Tibial nerve (tissue), 4 donors: ENCODE measurements around the gene MSI1. TPM values are rescaled to one million over a fixed set of nuclear protein-coding genes. Genes with fewer than 3 reads are reported as not detected.

Experiments used
- DNase-seq, 2 donors: peaks; one replicate each; pipeline ENCODE4 v3.0.0-alpha.2; 2019; ENCODE audit warnings: low spot score in 2 of 2
- H3K27ac ChIP-seq, 4 donors: fragments of 200-600 bp; sonication (generic) in 3 of 4; one replicate each; pipeline ENCODE4 v1.5.1; 2017 to 2019; ENCODE audit warnings: mild to moderate bottlenecking in 1 of 4
- H3K27me3 ChIP-seq, 2 donors: fragments of 200-600 bp; sonication (generic) in 1 of 2; one replicate each; pipeline versions ENCODE4 v1.5.1 to v1.6.0; 2017 to 2019
- H3K36me3 ChIP-seq, 3 donors: fragments of 200-600 bp; sonication (generic); one replicate each; pipeline ENCODE4 v1.5.1; 2018 to 2019
- H3K4me1 ChIP-seq, 4 donors: fragments of 200-600 bp; sonication (generic) in 3 of 4; one replicate each; pipeline ENCODE4 v1.5.1; 2017 to 2019
- H3K4me3 ChIP-seq, 4 donors: fragments of 200-600 bp; sonication (generic) in 3 of 4; one replicate each; pipeline ENCODE4 v1.5.1; 2017 to 2019; ENCODE audit warnings: mild to moderate bottlenecking in 1 of 4, moderate library complexity in 1 of 4
- H3K9me3 ChIP-seq, 4 donors: fragments of 200-600 bp; sonication (generic) in 3 of 4; one replicate each; pipeline ENCODE4 v1.5.1; 2017 to 2019
- CTCF ChIP-seq, 5 experiments: fragments of 200-600 bp in 3 of 5; fragments of 450-650 bp in 2 of 5; sonication (generic) in 3 of 5; IDR thresholded peaks; one replicate each; pipeline ENCODE4 v1.5.1; 2016 to 2019; ENCODE audit warnings: antibody characterized with exemption in 5 of 5, mild to moderate bottlenecking in 3 of 5, moderate library complexity in 2 of 5
- EP300 ChIP-seq, 2 donors: sonication (generic); formaldehyde crosslinking; IDR thresholded peaks; one replicate each; pipeline ENCODE4 v1.6.1; 2017; ENCODE audit warnings: antibody characterized with exemption in 2 of 2, mild to moderate bottlenecking in 1 of 2
- POLR2A ChIP-seq, 2 donors: fragments of 450-650 bp; IDR thresholded peaks; one replicate each; pipeline ENCODE4 v1.6.1; 2017; ENCODE audit warnings: antibody characterized with exemption in 2 of 2, mild to moderate bottlenecking in 2 of 2, moderate library complexity in 2 of 2
- WGBS, 2 donors: methylation state at CpG; one replicate each; pipeline ENCODE4 v1.1.5; 2018; 5-methylcytosine and 5-hydroxymethylcytosine counted together
- total RNA-seq, 4 donors: library from RNA; depleted of rRNA; stranded (reverse); fragments of >200 nt; gene quantifications; one replicate each; pipeline ENCODE4 v1.1.0, GENCODE V29; 2016

The MSI1 gene
- total RNA-seq, 4 donors from 2014 or later = 0.22 to 1.2 (median 0.59) TPM; not detected in 1

- Histone ChIP-seq H3K36me3 (no peaks in the 10 kb centered on the region), H3K4me3 (no peak overlapping the region), H3K4me1 (no peaks in the 10 kb centered on the region), H3K27me3 (peaks cover 0 to 62% of the 10 kb centered on the region in 2 donors), H3K27ac (no peak overlapping the region), H3K9me3 (no peaks in the 10 kb centered on the region)
- TF ChIP-seq POLR2A (IDR thresholded peaks at IDR 0.05) (no peak), CTCF (IDR thresholded peaks at IDR 0.05) (no peak), EP300 (IDR thresholded peaks at IDR 0.05) (no peak)
- DNase-seq = no peak
- 45 to 55% methylated on average over 5 of the region's 5 CpGs for WGBS, 2 donors
Measured at GRCh38 chr12:120376934-120377572, 8.1 kb upstream of the MSI1 start.

- no peak for DNase-seq
- H3K4me1 ChIP-seq = no peaks in the 10 kb centered on the region
- H3K4me3 ChIP-seq = no peak overlapping the region
- peaks cover 0 to 62% of the 10 kb centered on the region in 2 donors for H3K27me3 ChIP-seq
- H3K36me3 ChIP-seq = no peaks in the 10 kb centered on the region
- no peaks in the 10 kb centered on the region for H3K9me3 ChIP-seq
- 71 to 82% methylated on average over 5 of the region's 5 CpGs for WGBS, 2 donors
- H3K27ac ChIP-seq = no peak overlapping the region
- TF ChIP-seq EP300 (IDR thresholded peaks at IDR 0.05) (no peak), POLR2A (IDR thresholded peaks at IDR 0.05) (no peak)
Measured at GRCh38 chr12:120376416-120376815, 7.5 kb upstream of the MSI1 start.

GRCh38 chr12:120376009-120376408 lies 7.0 kb upstream of the MSI1 start:
- Histone ChIP-seq H3K36me3 (no peaks in the 10 kb centered on the region), H3K9me3 (no peaks in the 10 kb centered on the region), H3K27me3 (peaks cover 0 to 63% of the 10 kb centered on the region in 2 donors), H3K4me3 (no peak overlapping the region), H3K27ac (no peak overlapping the region), H3K4me1 (no peaks in the 10 kb centered on the region)
- DNase-seq = no peak
- 24 to 31% methylated on average over 2 of the region's 2 CpGs for WGBS, 2 donors
- no peak for TF ChIP-seq EP300 (IDR thresholded peaks at IDR 0.05)
- TF ChIP-seq POLR2A (IDR thresholded peaks at IDR 0.05) = no peak
- no peak for TF ChIP-seq CTCF (IDR thresholded peaks at IDR 0.05)

GRCh38 chr12:120373683-120374082 lies 4.7 kb upstream of the MSI1 start:
- peaks cover 0 to 78% of the 10 kb centered on the region in 2 donors for H3K27me3 ChIP-seq
- no peaks in the 10 kb centered on the region for H3K9me3 ChIP-seq
- no peak for TF ChIP-seq EP300 (IDR thresholded peaks at IDR 0.05)
- no peak for TF ChIP-seq CTCF (IDR thresholded peaks at IDR 0.05)
- TF ChIP-seq POLR2A (IDR thresholded peaks at IDR 0.05) = no peak
- H3K4me3 ChIP-seq = no peak overlapping the region
- peaks cover 0 to 8% (median 6%) of the 10 kb centered on the region in 4 donors for H3K4me1 ChIP-seq
- 91 to 92% methylated on average over 8 of the region's 8 CpGs for WGBS, 2 donors
- no peak for DNase-seq
- H3K36me3 ChIP-seq = no peaks in the 10 kb centered on the region
- no peak overlapping the region for H3K27ac ChIP-seq

GRCh38 chr12:120370343-120371243 lies 1.6 kb upstream of the MSI1 start:
- H3K27me3 ChIP-seq = peaks cover 0 to 72% of the 10 kb centered on the region in 2 donors
- no peak for TF ChIP-seq EP300 (IDR thresholded peaks at IDR 0.05)
- TF ChIP-seq POLR2A (IDR thresholded peaks at IDR 0.05) = no peak
- TF ChIP-seq CTCF (IDR thresholded peaks at IDR 0.05) = no peak
- H3K27ac ChIP-seq = no peak overlapping the region
- peaks cover 0 to 35% (median 12%) of the 10 kb centered on the region in 4 donors for H3K4me1 ChIP-seq
- no peak for DNase-seq
- WGBS, 2 donors = 37 to 41% methylated on average over 7 of the region's 7 CpGs
- H3K9me3 ChIP-seq = no peaks in the 10 kb centered on the region
- no peaks in the 10 kb centered on the region for H3K36me3 ChIP-seq
- no peak overlapping the region for H3K4me3 ChIP-seq
